Hepatocyte (in vitro differentiated cells): ENCODE results near the gene RSPO4. TPM values are rescaled to one million over a fixed set of nuclear protein-coding genes. Genes with fewer than 3 reads are reported as not detected.
A peak's percentile ranks its signal among the peaks of the same experiment; 100 is the strongest.

Source experiments
- DNase-seq: peaks from one replicate; pipeline ENCODE4 v3.0.0-alpha.2; 2016; ENCODE audit warnings: low spot score
- H2AFZ ChIP-seq: fragments of 200-600 bp; sonication (generic); 2 replicates; pipeline ENCODE4 v1.6.0; 2016; ENCODE audit warnings: antibody characterized with exemption, mild to moderate bottlenecking
- H3K27ac ChIP-seq: fragments of 200-600 bp; sonication (generic); 2 replicates; pipeline ENCODE4 v1.5.1; 2016; ENCODE audit warnings: mild to moderate bottlenecking
- H3K27me3 ChIP-seq: fragments of 200-600 bp; sonication (generic); 2 replicates; pipeline ENCODE4 v1.6.1; 2016
- H3K36me3 ChIP-seq: fragments of 200-600 bp; sonication (generic); replicated peaks from 2 replicates; pipeline ENCODE4 v1.5.1; 2016; ENCODE audit warnings: low read depth; ENCODE audit not compliant: insufficient read depth
- H3K4me1 ChIP-seq: fragments of 200-600 bp; sonication (generic); 2 replicates; pipeline ENCODE4 v1.5.1; 2016; ENCODE audit warnings: mild to moderate bottlenecking, moderate library complexity; ENCODE audit not compliant: insufficient read depth
- H3K4me2 ChIP-seq: fragments of 200-600 bp; sonication (generic); 2 replicates; pipeline ENCODE4 v1.6.0; 2016
- H3K4me3 ChIP-seq: fragments of 200-600 bp; sonication (generic); 2 replicates; pipeline ENCODE4 v1.5.1; 2016; ENCODE audit warnings: mild to moderate bottlenecking
- H3K79me2 ChIP-seq: fragments of 200-600 bp; sonication (generic); 2 replicates; pipeline ENCODE4 v1.6.0; 2017; ENCODE audit warnings: mild to moderate bottlenecking
- H3K9me2 ChIP-seq: fragments of 200-600 bp; sonication (generic); replicated peaks from 2 replicates; pipeline ENCODE4 v1.6.0; 2017; ENCODE audit warnings: mild to moderate bottlenecking; ENCODE audit not compliant: insufficient read depth
- H3K9me3 ChIP-seq: fragments of 200-600 bp; sonication (generic); 2 replicates; pipeline ENCODE4 v1.5.1; 2016; ENCODE audit warnings: low read depth, mild to moderate bottlenecking
- H4K20me1 ChIP-seq: fragments of 200-600 bp; sonication (generic); 2 replicates; pipeline ENCODE4 v1.6.0; 2016; ENCODE audit warnings: mild to moderate bottlenecking; ENCODE audit not compliant: insufficient read depth, poor library complexity, severe bottlenecking
- CTCF ChIP-seq: fragments of 200-600 bp; sonication (generic); IDR thresholded peaks from 2 replicates; pipeline ENCODE4 v1.5.1; 2016; ENCODE audit warnings: antibody characterized with exemption, mild to moderate bottlenecking; ENCODE audit not compliant: poor library complexity
- EZH2 ChIP-seq: fragments of 200-600 bp; sonication (generic); IDR thresholded peaks from 2 replicates; pipeline ENCODE4 v1.6.1; 2016; ENCODE audit warnings: antibody characterized with exemption, mild to moderate bottlenecking, borderline replicate concordance
- EZH2phosphoT487 ChIP-seq: fragments of 200-600 bp; sonication (generic); IDR thresholded peaks from one replicate; pipeline ENCODE4 v1.6.1; 2018; ENCODE audit warnings: antibody characterized with exemption, mild to moderate bottlenecking, low read depth, moderate library complexity; ENCODE audit not compliant: unreplicated experiment, severe bottlenecking
- WGBS: methylation state at CpG from one replicate; pipeline ENCODE4 v1.1.6; 2016; ENCODE audit warnings: low lambda C conversion rate; ENCODE audit errors: missing lambda C conversion rate; 5-methylcytosine and 5-hydroxymethylcytosine counted together
- polyA plus RNA-seq: library from polyadenylated mRNA; unstranded; fragments of >200 nt; fragmentation: Nextera tagmentation; extraction: Ambion mirVana; gene quantifications from 2 replicates; pipeline ENCODE4 v1.2.1, GENCODE V29; 2016
- total RNA-seq: library from RNA; depleted of rRNA; stranded (reverse); fragments of >200 nt; gene quantifications from 2 replicates; pipeline ENCODE4 v1.2.3, GENCODE V29; 2014

Gene RSPO4
- total and polyA plus RNA-seq, 2 experiments from 2014 or later: 0.41 to 0.57 TPM

- H3K27ac ChIP-seq: no peak overlapping the region
- H3K79me2 ChIP-seq: no peaks in the 10 kb centered on the region
- H4K20me1 ChIP-seq: no peaks in the 10 kb centered on the region
- H3K27me3 ChIP-seq: peaks cover 31% of the 10 kb centered on the region
- no peaks in the 10 kb centered on the region for H3K9me3 ChIP-seq
- peaks cover 3% of the 10 kb centered on the region for H3K4me1 ChIP-seq
- whole genome bisulfite sequencing: 13% methylated on average over 11 of the region's 12 CpGs
- peak overlapping the region; percentile 93 for H3K4me2 ChIP-seq
- no peaks in the 10 kb centered on the region for H3K9me2 ChIP-seq
- H2AFZ ChIP-seq: no peak overlapping the region
- no peak for TF ChIP-seq CTCF
- TF ChIP-seq EZH2: peak; percentile 48
- no peaks in the 10 kb centered on the region for H3K36me3 ChIP-seq
- no peak for DNase-seq
- H3K4me3 ChIP-seq: no peak overlapping the region
These were observed 811 bp upstream of the RSPO4 start for GRCh38 chr20:1002682-1003561.

- H3K79me2 ChIP-seq: no peaks in the 10 kb centered on the region
- H3K27ac ChIP-seq: no peak overlapping the region
- H4K20me1 ChIP-seq: no peaks in the 10 kb centered on the region
- no peak for DNase-seq
- H3K4me2 ChIP-seq: no peak overlapping the region
- H3K9me2 ChIP-seq: no peaks in the 10 kb centered on the region
- H3K36me3 ChIP-seq: no peaks in the 10 kb centered on the region
- WGBS: 95% methylated on average over 8 of the region's 8 CpGs
- H3K4me3 ChIP-seq: no peak overlapping the region
- H3K9me3 ChIP-seq: no peaks in the 10 kb centered on the region
- TF ChIP-seq CTCF (no peak), EZH2 (no peak), EZH2phosphoT487 (no peak)
- H2AFZ ChIP-seq: no peak overlapping the region
- H3K27me3 ChIP-seq: peaks cover 31% of the 10 kb centered on the region
- H3K4me1 ChIP-seq: peaks cover 3% of the 10 kb centered on the region
These were observed 995 bp downstream of the RSPO4 start for GRCh38 chr20:1001116-1001515.

- Histone ChIP-seq H3K4me2 (no peak overlapping the region), H3K27ac (no peak overlapping the region), H3K9me2 (no peaks in the 10 kb centered on the region), H3K27me3 (peaks cover 31% of the 10 kb centered on the region), H3K79me2 (no peaks in the 10 kb centered on the region), H4K20me1 (no peaks in the 10 kb centered on the region), H3K4me1 (peaks cover 3% of the 10 kb centered on the region), H3K36me3 (no peaks in the 10 kb centered on the region), H2AFZ (no peak overlapping the region), H3K4me3 (no peak overlapping the region), H3K9me3 (no peaks in the 10 kb centered on the region)
- DNase-seq: no peak
- no peak for TF ChIP-seq EZH2phosphoT487
- TF ChIP-seq EZH2: no peak
- TF ChIP-seq CTCF: no peak
- WGBS: 75% methylated on average over 6 of the region's 6 CpGs
These were observed 3.8 kb downstream of the RSPO4 start for GRCh38 chr20:998231-998830.
